ENCODE measurements around the gene MOSPD3.

MOSPD3 gene

DNA sequence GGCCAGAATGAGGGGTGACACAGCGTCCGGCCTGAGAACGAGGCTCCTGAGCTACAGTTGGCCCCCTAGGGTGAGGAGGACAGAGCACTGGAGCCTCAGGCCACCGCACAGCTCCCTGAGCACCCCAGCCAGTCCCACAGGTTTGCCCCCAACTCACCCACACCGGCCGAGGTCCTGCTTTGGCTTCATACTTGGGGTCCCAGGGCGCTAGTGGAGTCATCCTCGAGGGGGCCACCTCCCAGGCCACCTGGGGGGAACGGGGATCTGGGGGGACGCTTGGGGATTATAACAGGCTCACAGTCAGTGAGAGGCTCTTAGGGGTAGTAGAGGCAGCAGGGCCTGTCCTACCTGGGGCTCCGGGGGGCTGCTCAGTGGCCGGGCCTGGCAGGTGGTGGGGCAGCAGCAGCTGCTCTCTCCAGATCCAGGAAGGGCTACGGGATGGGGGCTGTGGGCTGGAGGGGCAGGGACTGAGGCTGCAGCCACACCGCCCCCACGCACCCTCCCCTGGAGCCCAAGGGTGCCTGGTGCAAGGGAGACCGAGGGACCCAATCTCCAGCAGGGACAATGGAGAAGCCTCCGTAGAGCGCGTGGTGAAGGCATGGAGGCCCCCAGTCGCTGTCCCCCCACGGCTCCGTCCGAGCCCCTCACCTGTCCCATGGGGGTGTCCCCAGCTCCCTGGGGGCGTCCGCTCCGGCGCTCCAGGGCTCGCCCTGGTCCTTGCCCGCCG lies 39.2 kb upstream of the MOSPD3 start:
- TF ChIP-seq CTCF (IDR thresholded peaks at IDR 0.05; ENCODE audit: insufficient read depth, missing control alignments), result no peak
- FAIRE-seq, result no peak
- DNase-seq (ENCODE audit: insufficient read length, low spot score), result no peak

DNA sequence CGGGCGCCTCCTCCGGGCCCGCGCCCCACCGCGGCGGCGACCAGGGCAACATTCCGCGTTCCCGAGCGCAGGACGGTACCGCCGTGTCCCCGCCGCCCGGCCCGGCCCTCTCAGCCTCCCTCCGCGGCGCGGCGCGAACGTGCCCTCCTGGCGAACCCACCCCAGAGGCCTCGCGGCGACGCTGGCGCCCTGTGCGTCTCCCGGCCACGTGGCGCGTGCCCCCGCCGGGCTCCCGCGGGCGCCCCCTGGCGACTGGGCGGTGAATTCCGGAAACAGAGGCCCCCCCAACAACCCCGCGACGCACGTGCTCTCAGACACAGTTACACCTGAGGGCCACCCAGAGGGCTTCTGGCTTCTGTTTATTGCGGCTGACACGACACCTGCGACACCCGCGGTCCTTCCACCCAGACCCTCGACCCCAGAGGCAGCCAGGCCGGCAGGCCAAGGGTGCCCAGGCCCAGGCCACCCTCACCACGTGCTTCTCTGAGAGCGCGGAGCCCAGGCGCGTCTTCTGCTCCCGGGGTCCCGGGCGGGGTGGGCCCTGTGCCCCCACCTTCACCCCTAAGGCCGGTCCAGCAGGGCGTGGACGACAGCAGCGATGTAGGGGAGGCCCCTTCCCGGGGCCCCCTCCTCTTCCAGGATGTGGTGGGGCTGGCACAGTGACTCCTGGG lies 38.5 kb upstream of the MOSPD3 start, which contains the start of gene SAP25:
TSS of gene SAP25 (minus strand) at position 210 of the 671 bp plus-strand sequence. CDS start at position 52, 158 bp downstream.
- TF ChIP-seq CTCF (IDR thresholded peaks at IDR 0.05; ENCODE audit: insufficient read depth, missing control alignments), result no peak
- no peak for FAIRE-seq
- no peak for DNase-seq (ENCODE audit: insufficient read length, low spot score)

GRCh38 chr7:100574362-100575205 lies 37.8 kb upstream of the MOSPD3 start:
- DNase-seq (ENCODE audit: insufficient read length, low spot score) (no peak), FAIRE-seq (no peak)

GRCh38 chr7:100575206-100575631 lies 37.1 kb upstream of the MOSPD3 start:
- FAIRE-seq, result no peak
- no peak for TF ChIP-seq CTCF (IDR thresholded peaks at IDR 0.05; ENCODE audit: insufficient read depth, missing control alignments)
- DNase-seq (ENCODE audit: insufficient read length, low spot score), result no peak

More at GRCh38 chr7:100574362-100575205, 37.8 kb upstream of the MOSPD3 start:
- no peak for TF ChIP-seq CTCF (IDR thresholded peaks at IDR 0.05; ENCODE audit: insufficient read depth, missing control alignments)

GRCh38 chr7:100575746-100576383 lies 36.5 kb upstream of the MOSPD3 start:
- TF ChIP-seq CTCF (IDR thresholded peaks at IDR 0.05; ENCODE audit: insufficient read depth, missing control alignments), result no peak
- FAIRE-seq (no peak), DNase-seq (ENCODE audit: insufficient read length, low spot score) (no peak)

DNA sequence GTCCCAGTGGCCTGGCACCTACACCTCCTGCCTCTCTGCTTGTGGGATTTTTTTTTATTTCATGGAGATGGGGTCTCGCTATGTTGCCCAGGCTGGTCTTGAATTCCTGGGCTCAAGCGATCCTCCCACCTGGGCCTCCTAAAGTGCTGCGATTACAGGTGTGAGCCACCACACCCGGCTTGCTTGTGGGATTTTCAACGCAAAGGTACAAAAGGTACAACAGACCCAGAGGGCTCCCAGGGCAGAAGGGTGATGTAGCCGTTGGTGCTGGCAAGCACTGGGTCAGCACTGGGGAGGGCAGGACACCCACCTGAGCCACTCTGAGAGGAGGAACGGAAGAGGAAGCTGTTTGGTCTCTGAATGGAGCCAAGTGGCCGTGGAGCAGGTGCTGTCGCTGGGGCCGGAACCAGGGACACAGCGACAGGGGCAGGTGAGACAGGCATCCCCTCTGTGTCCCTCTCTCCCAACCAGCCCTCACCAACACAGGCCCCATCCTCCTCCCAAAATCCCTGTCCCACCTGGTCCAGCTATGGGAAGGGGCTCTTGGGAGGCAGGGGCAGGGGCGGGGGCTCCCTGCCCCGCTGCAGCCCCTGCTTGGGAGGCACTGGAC lies 35.9 kb upstream of the MOSPD3 start:
- no peak for DNase-seq (ENCODE audit: insufficient read length, low spot score)
- no peak for TF ChIP-seq CTCF (IDR thresholded peaks at IDR 0.05; ENCODE audit: insufficient read depth, missing control alignments)
- FAIRE-seq, result no peak
